ENCODE measurements around the gene PCBP3. TPM values are rescaled to one million over a fixed set of nuclear protein-coding genes. Genes with fewer than 3 reads are reported as not detected.

Gene PCBP3
- total RNA-seq, 1 experiment from 2014 or later, result 3.7 TPM

DNA sequence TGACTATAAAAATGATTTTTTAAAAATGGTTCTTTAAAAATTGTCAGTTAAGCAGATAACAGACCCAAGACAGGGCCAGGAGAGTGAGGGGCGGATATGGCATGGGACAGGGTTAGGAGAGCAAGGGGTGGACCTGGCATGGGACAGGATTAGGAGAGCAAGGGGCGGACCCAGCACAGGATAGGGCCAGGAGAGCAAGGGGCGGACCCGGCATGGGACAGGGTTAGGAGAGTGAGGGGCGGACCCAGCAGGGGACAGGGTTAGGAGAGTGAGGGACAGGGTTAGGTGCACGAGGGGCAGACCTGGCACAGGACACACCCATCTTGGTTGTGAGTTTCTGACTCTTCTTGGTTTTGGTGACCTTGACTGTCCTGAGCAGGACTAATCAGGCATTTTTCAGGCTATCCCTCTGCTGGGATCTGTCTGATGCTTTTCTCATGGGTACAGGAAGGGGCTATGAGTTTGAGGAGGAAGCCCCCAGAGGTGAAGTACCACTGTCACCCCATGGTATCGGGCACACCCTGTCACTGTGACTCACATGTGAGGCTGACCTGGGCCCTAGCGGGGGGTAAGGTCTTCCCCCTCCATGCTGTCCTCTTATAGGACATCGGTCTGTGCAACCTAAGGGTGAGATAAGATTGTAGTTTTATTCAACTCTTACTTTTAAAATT, 179.0 kb downstream of the PCBP3 start:
- Mint-ChIP-seq H3K36me3 (ENCODE audit: insufficient read depth, unreplicated experiment) (no peaks in the 10 kb centered on the region), H3K27ac (ENCODE audit: low read depth, unreplicated experiment) (no peak overlapping the region)
- no TSS peak for BruUV-seq (replicated peaks)

DNA sequence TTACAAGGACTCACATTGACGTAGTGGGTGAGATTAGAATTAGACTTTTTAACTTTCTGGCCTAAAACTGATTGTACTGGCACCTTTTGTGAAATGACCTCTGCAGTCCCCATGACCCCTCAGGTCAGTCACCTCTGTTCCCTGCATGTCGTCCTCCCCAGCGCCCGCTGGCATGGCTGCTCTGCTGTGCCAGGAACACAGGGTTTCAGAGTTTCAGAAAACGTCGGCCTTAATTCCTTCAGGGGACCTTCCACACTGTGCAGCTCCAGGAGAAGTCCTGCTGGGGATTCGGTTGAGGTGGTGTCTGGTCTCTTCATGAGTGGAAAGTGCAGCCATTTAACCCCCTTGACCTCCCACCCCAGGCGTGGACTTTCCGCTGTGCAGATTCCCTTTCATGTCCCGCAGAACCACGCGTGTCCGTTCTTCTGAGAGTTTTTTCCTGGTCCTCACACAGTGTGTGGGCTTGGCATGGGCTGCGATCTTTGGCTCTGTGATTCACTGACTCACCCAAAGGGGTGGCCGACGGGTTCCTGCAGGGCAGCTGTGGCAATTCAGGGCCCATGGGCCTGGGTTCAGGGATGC, 179.7 kb downstream of the PCBP3 start:
- Mint-ChIP-seq H3K36me3 (ENCODE audit: insufficient read depth, unreplicated experiment) (no peaks in the 10 kb centered on the region), H3K27ac (ENCODE audit: low read depth, unreplicated experiment) (no peak overlapping the region), H3K9me3 (ENCODE audit: unreplicated experiment) (no peaks in the 10 kb centered on the region), H3K4me1 (ENCODE audit: insufficient read depth, unreplicated experiment) (peaks cover 20% of the 10 kb centered on the region), H3K4me3 (ENCODE audit: unreplicated experiment) (no peak overlapping the region), H3K27me3 (ENCODE audit: insufficient read depth, unreplicated experiment) (peaks cover 30% of the 10 kb centered on the region)
- CTCF ChIA-PET, result interaction anchor here (0.6 to 0.7 kb wide), 2 partner anchors 80 to 619 kb away, joined by 4 to 6 read pairs; no protein-coding TSS in a partner anchor
- peak; percentile 6 for DNase-seq (ENCODE audit: unreplicated experiment)
- TF ChIP-seq, protein P1, sequence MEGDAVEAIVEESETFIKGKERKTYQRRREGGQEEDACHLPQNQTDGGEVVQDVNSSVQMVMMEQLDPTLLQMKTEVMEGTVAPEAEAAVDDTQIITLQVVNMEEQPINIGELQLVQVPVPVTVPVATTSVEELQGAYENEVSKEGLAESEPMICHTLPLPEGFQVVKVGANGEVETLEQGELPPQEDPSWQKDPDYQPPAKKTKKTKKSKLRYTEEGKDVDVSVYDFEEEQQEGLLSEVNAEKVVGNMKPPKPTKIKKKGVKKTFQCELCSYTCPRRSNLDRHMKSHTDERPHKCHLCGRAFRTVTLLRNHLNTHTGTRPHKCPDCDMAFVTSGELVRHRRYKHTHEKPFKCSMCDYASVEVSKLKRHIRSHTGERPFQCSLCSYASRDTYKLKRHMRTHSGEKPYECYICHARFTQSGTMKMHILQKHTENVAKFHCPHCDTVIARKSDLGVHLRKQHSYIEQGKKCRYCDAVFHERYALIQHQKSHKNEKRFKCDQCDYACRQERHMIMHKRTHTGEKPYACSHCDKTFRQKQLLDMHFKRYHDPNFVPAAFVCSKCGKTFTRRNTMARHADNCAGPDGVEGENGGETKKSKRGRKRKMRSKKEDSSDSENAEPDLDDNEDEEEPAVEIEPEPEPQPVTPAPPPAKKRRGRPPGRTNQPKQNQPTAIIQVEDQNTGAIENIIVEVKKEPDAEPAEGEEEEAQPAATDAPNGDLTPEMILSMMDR (IDR thresholded peaks at IDR 0.05; ENCODE audit: unreplicated experiment), result no peak
- BruUV-seq (replicated peaks), result no TSS peak
- POLR2A ChIA-PET, result no interaction called here
- intact Hi-C loops (cut with micrococcal nuclease), result loop anchor here (5.0 kb wide), 1 partner anchor 386 kb away; no protein-coding TSS in a partner anchor

More for the DNA sequence above, 179.0 kb downstream of the PCBP3 start:
- TF ChIP-seq, protein P1 (IDR thresholded peaks at IDR 0.05; ENCODE audit: unreplicated experiment), result no peak
- Mint-ChIP-seq H3K9me3 (ENCODE audit: unreplicated experiment) (no peaks in the 10 kb centered on the region), H3K4me1 (ENCODE audit: insufficient read depth, unreplicated experiment) (peaks cover 22% of the 10 kb centered on the region), H3K27me3 (ENCODE audit: insufficient read depth, unreplicated experiment) (peaks cover 30% of the 10 kb centered on the region), H3K4me3 (ENCODE audit: unreplicated experiment) (no peak overlapping the region)
- intact Hi-C loops (cut with micrococcal nuclease), result loop anchor here (5.0 kb wide), 1 partner anchor 385 kb away; no protein-coding TSS in a partner anchor
- CTCF ChIA-PET, result interaction anchor here (0.7 to 6.8 kb wide), 3 partner anchors 254 to 686 kb away, joined by 3 to 53 read pairs (median 3); no protein-coding TSS in a partner anchor
- DNase-seq (ENCODE audit: unreplicated experiment), result no peak
- POLR2A ChIA-PET, result no interaction called here

DNA sequence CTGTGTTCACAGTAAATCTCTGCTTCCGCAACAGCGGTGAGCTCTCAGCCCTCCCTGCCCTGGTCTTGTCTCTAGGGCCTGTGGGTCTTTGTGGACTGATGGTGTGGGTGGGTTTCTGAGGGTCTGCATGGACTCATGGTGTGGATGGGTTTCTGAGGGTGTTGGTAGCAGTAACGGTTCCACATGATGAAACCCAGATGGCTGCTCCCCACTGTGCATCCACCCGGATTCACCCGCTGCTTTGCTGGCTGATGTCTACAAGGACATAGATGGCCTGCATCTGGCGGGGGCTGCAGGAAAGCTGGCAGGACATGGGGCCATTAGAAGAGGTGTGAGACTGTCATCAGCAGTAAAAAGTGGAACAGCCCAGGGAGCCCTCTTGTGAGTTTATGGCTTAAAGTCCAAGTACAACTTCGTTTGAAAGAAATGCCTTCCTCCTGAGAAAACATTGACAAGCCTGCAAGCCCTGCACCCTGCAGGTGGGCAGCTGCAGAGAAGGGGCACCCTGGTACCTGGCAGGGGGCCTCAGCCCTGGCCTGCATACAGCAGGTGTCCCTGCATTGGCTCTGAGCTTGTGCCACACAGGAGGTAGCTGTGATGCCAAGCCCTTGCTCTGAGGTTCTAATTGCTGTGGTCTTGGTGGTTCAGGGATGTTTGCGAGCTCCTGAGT, 181.2 kb downstream of the PCBP3 start:
- H3K4me1 Mint-ChIP-seq (ENCODE audit: insufficient read depth, unreplicated experiment), result peaks cover 10% of the 10 kb centered on the region
- ChIA-PET POLR2A (no interaction called here), CTCF (interaction anchor here (0.6 kb wide), 1 partner anchor 98 kb away, joined by 4 read pairs; no protein-coding TSS in a partner anchor)
- peaks cover 30% of the 10 kb centered on the region for H3K27me3 Mint-ChIP-seq (ENCODE audit: insufficient read depth, unreplicated experiment)
- no peak for DNase-seq (ENCODE audit: unreplicated experiment)
- intact Hi-C loops (cut with micrococcal nuclease), result loop anchor here (5.0 kb wide), 1 partner anchor 387 kb away; no protein-coding TSS in a partner anchor
- H3K27ac Mint-ChIP-seq (ENCODE audit: low read depth, unreplicated experiment), result no peak overlapping the region
- BruUV-seq (replicated peaks), result no TSS peak
- no peaks in the 10 kb centered on the region for H3K36me3 Mint-ChIP-seq (ENCODE audit: insufficient read depth, unreplicated experiment)
- no peak overlapping the region for H3K4me3 Mint-ChIP-seq (ENCODE audit: unreplicated experiment)
- H3K9me3 Mint-ChIP-seq (ENCODE audit: unreplicated experiment), result no peaks in the 10 kb centered on the region
- TF ChIP-seq, protein P1 (IDR thresholded peaks at IDR 0.05; ENCODE audit: unreplicated experiment), result no peak

DNA sequence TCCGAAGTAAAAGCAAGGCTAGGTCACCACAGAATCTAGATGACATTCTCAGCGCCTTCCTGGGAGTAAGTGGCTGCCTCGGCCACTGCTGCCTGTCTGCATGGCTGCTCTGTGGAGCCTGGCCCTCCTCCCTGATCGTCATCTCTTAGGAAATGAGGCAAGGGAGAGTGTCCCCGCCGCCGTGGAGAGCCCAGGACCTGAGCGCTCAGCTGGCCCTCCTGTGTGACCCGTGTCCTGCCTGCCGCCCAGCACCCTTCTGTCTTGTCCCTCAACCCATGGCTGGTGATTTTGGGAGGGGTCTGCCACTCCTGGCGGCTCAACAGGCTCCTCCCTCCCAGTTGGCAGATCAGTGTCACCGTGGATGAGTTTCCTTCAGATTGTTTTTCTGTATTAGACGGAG, 181.7 kb downstream of the PCBP3 start:
- no peak overlapping the region for H3K27ac Mint-ChIP-seq (ENCODE audit: low read depth, unreplicated experiment)
- no peak for DNase-seq (ENCODE audit: unreplicated experiment)
- H3K4me1 Mint-ChIP-seq (ENCODE audit: insufficient read depth, unreplicated experiment), result peaks cover 8% of the 10 kb centered on the region
- H3K27me3 Mint-ChIP-seq (ENCODE audit: insufficient read depth, unreplicated experiment), result peaks cover 30% of the 10 kb centered on the region
- CTCF ChIA-PET, result interaction anchor here (0.6 kb wide), 1 partner anchor 98 kb away, joined by 4 read pairs; no protein-coding TSS in a partner anchor
- TF ChIP-seq, protein P1 (IDR thresholded peaks at IDR 0.05; ENCODE audit: unreplicated experiment), result no peak
- no peak overlapping the region for H3K4me3 Mint-ChIP-seq (ENCODE audit: unreplicated experiment)
- BruUV-seq (replicated peaks), result no TSS peak
- no peaks in the 10 kb centered on the region for H3K36me3 Mint-ChIP-seq (ENCODE audit: insufficient read depth, unreplicated experiment)
- intact Hi-C loops (cut with micrococcal nuclease), result no loop called here
- POLR2A ChIA-PET, result no interaction called here
- no peaks in the 10 kb centered on the region for H3K9me3 Mint-ChIP-seq (ENCODE audit: unreplicated experiment)
